HepG2 (cell line): Measurements from ENCODE around the gene RINL. TPM values are rescaled to one million over a fixed set of nuclear protein-coding genes. Genes with fewer than 3 reads are reported as not detected.

Experiments used
- AKAP8 ChIP-seq: sonication (generic); formaldehyde crosslinking; IDR thresholded peaks from 2 replicates; pipeline ENCODE4 v1.5.1; 2020; ENCODE audit warnings: mild to moderate bottlenecking, missing genetic modification reagents
- EP300 ChIP-seq, 3 experiments: sonication (generic) in 1 of 3; formaldehyde crosslinking in 1 of 3; IDR thresholded peaks; 2 replicates each; pipeline versions ENCODE4 v1.5.1 to v1.6.1; 2011 to 2020; ENCODE audit warnings: low read depth in 2 of 3, low read length in 2 of 3, borderline replicate concordance in 1 of 3, improper control_type of control experiment in 1 of 3, mild to moderate bottlenecking in 1 of 3, missing genetic modification reagents in 1 of 3, moderate library complexity in 1 of 3
- JDP2 ChIP-seq: sonication (generic); formaldehyde crosslinking; IDR thresholded peaks from 2 replicates; pipeline ENCODE4 v1.8.1; 2022; ENCODE audit warnings: missing genetic modification reagents, borderline replicate concordance
- LCORL ChIP-seq, 2 experiments: fragments of 450-650 bp in 1 of 2; sonication (generic) in 1 of 2; formaldehyde crosslinking in 1 of 2; IDR thresholded peaks; 2 replicates each; pipeline versions ENCODE4 v1.5.0 to v1.6.1; 2017 to 2020; ENCODE audit warnings: antibody characterized with exemption in 1 of 2, missing genetic modification reagents in 1 of 2
- MEIS2 ChIP-seq: sonication (generic); formaldehyde crosslinking; IDR thresholded peaks from 2 replicates; pipeline ENCODE4 v1.9.0; 2021; ENCODE audit warnings: mild to moderate bottlenecking, missing genetic modification reagents
- MLX ChIP-seq: IDR thresholded peaks from 2 replicates; pipeline ENCODE4 v1.6.1; 2016
- MTA1 ChIP-seq: sonication (generic); formaldehyde crosslinking; IDR thresholded peaks from 2 replicates; pipeline ENCODE4 v1.4.0; 2020; ENCODE audit warnings: missing genetic modification reagents, mild to moderate bottlenecking, borderline replicate concordance
- PBX3 ChIP-seq: sonication (generic); formaldehyde crosslinking; IDR thresholded peaks from 2 replicates; pipeline ENCODE4 v1.8.1; 2023; ENCODE audit warnings: missing genetic modification reagents, inconsistent platforms, borderline replicate concordance
- PCBP1 ChIP-seq: fragments of 200-400 bp; formaldehyde crosslinking; IDR thresholded peaks from 2 replicates; pipeline ENCODE4 v1.6.1; 2017; ENCODE audit warnings: mild to moderate bottlenecking, low read depth, low read length, borderline replicate concordance
- SALL1 ChIP-seq: sonication (generic); formaldehyde crosslinking; IDR thresholded peaks from 2 replicates; pipeline ENCODE4 v1.8.0; 2022; ENCODE audit warnings: mild to moderate bottlenecking, missing genetic modification reagents
- STAG1 ChIP-seq: sonication (generic); formaldehyde crosslinking; IDR thresholded peaks from 2 replicates; pipeline ENCODE4 v1.4.0; 2020; ENCODE audit warnings: missing genetic modification reagents
- TP53 ChIP-seq: sonication (generic); formaldehyde crosslinking; conservative IDR thresholded peaks from 2 replicates; pipeline ENCODE4 v1.4.0; 2020; ENCODE audit warnings: missing genetic modification reagents
- ZBTB42 ChIP-seq: sonication (generic); formaldehyde crosslinking; IDR thresholded peaks from 2 replicates; pipeline ENCODE4 v1.5.0; 2020; ENCODE audit warnings: mild to moderate bottlenecking, missing genetic modification reagents
- ZNF441 ChIP-seq: sonication (generic); formaldehyde crosslinking; IDR thresholded peaks from 2 replicates; pipeline ENCODE4 v1.7.0; 2021; ENCODE audit warnings: missing genetic modification reagents, borderline replicate concordance
- ZNF567 ChIP-seq: sonication (generic); formaldehyde crosslinking; IDR thresholded peaks from 2 replicates; pipeline ENCODE4 v1.8.1; 2023; ENCODE audit warnings: mild to moderate bottlenecking, missing genetic modification reagents, borderline replicate concordance
- polyA plus RNA-seq, 8 experiments: library from polyadenylated mRNA; depleted of rRNA in 3 of 8; stranded (reverse) in 7 of 8; unstranded in 1 of 8; fragments of >200 nt; fragmentation: Illumina TruSeq in 4 of 8; extraction: Trizol in 4 of 8; gene quantifications; 2 replicates each; pipeline versions ENCODE4 v1.2.1 to v1.2.3, GENCODE V29; 2011 to 2016; ENCODE audit warnings: low read depth in 4 of 8, missing spikeins in 1 of 8, mixed read lengths in 1 of 8; ENCODE audit not compliant: insufficient read depth in 1 of 8
- total RNA-seq, 5 experiments: library from RNA; depleted of rRNA; stranded (reverse); fragments of >200 nt; fragmentation: Illumina TruSeq; extraction: Trizol; gene quantifications; 2 replicates each; pipeline ENCODE4 v1.2.3, GENCODE V29; 2016; ENCODE audit warnings: low read depth in 1 of 5
- TF ChIP-seq, protein P1 (sequence below): IDR thresholded peaks from 2 replicates; pipeline ENCODE4 v1.6.1; 2016; ENCODE audit warnings: low read depth
- TF ChIP-seq, protein P2 (sequence below): sonication (generic); formaldehyde crosslinking; IDR thresholded peaks from 2 replicates; pipeline ENCODE4 v1.4.0; 2020; ENCODE audit warnings: missing genetic modification reagents, borderline replicate concordance
- TF ChIP-seq, protein P3 (sequence below): IDR thresholded peaks from 2 replicates; pipeline ENCODE4 v1.6.1; 2016; ENCODE audit warnings: low read depth, control low read depth

RINL gene
- total and polyA plus RNA-seq, 2 of the 13 experiments (the other 11 are each of a cell fraction or from before 2014, with no cell fraction given), result 11.4 to 18.0 TPM

DNA sequence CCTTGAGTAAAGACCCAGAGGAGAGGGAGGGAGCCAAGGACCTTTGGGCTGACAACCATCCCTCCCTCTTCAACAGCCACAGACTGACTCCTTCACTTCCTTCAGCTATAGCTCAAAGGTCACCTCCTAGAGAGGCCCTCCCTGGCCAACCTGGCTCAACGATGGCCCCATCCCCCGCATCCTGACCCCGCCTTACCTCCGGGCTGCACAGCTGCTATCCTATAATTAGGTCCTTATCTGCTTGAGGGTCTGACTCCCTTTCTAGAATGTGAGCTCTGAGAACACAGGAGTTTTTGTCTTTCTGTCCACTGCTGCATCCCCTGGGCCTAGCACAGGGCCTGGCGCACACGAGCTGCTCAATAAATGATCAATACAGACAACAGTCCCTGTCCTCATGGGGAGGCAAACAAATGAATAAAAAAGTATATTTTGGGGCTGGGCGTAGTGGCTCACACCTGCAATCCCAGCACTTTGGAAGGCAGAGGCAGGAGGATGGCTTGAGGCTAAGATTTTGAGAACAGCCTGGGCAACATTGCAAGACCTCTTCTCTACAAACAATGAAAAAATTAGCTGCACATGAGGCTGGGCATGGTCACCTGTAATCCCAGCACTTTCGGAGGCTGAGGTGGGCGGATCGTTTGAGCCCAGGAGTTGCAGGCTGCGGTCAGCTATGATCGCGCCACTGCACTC is 58.7 kb downstream of the RINL start (continued):
- no peak for TF ChIP-seq AKAP8
- no peak for TF ChIP-seq ZBTB42
- TF ChIP-seq SALL1, result peak; percentile 59
- peak; percentile 2; the same call in 1 of the 2 replicates for TF ChIP-seq STAG1 (CRISPR knock-in tag)
- TF ChIP-seq JDP2 (CRISPR knock-in tag), result no peak
- no peak for TF ChIP-seq ZNF567 (CRISPR knock-in tag)
- no peak for TF ChIP-seq LCORL (IDR thresholded peaks at IDR 0.05)
- no peak for TF ChIP-seq LCORL (CRISPR knock-in tag; IDR thresholded peaks at IDR 0.05)
- no peak for TF ChIP-seq MEIS2 (CRISPR knock-in tag)
- TF ChIP-seq PBX3, result no peak
- TF ChIP-seq, protein P1, sequence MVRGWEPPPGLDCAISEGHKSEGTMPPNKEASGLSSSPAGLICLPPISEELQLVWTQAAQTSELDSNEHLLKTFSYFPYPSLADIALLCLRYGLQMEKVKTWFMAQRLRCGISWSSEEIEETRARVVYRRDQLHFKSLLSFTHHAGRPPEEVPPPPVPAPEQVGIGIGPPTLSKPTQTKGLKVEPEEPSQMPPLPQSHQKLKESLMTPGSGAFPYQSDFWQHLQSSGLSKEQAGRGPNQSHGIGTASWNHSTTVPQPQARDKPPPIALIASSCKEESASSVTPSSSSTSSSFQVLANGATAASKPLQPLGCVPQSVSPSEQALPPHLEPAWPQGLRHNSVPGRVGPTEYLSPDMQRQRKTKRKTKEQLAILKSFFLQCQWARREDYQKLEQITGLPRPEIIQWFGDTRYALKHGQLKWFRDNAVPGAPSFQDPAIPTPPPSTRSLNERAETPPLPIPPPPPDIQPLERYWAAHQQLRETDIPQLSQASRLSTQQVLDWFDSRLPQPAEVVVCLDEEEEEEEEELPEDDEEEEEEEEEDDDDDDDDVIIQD (CRISPR knock-in tag), result no peak
- no peak for TF ChIP-seq PCBP1
- TF ChIP-seq, protein P2, sequence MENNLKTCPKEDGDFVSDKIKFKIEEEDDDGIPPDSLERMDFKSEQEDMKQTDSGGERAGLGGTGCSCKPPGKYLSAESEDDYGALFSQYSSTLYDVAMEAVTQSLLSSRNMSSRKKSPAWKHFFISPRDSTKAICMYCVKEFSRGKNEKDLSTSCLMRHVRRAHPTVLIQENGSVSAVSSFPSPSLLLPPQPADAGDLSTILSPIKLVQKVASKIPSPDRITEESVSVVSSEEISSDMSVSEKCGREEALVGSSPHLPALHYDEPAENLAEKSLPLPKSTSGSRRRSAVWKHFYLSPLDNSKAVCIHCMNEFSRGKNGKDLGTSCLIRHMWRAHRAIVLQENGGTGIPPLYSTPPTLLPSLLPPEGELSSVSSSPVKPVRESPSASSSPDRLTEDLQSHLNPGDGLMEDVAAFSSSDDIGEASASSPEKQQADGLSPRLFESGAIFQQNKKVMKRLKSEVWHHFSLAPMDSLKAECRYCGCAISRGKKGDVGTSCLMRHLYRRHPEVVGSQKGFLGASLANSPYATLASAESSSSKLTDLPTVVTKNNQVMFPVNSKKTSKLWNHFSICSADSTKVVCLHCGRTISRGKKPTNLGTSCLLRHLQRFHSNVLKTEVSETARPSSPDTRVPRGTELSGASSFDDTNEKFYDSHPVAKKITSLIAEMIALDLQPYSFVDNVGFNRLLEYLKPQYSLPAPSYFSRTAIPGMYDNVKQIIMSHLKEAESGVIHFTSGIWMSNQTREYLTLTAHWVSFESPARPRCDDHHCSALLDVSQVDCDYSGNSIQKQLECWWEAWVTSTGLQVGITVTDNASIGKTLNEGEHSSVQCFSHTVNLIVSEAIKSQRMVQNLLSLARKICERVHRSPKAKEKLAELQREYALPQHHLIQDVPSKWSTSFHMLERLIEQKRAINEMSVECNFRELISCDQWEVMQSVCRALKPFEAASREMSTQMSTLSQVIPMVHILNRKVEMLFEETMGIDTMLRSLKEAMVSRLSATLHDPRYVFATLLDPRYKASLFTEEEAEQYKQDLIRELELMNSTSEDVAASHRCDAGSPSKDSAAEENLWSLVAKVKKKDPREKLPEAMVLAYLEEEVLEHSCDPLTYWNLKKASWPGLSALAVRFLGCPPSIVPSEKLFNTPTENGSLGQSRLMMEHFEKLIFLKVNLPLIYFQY, result no peak
- no peak for TF ChIP-seq TP53 (CRISPR knock-in tag)
- TF ChIP-seq ZNF441 (CRISPR knock-in tag), result no peak
- TF ChIP-seq MLX (CRISPR knock-in tag), result 0 out of 2 replicates have a peak, but pooled peaks have one; percentile 17
- peak in 1 of 2 experiments; percentile 60; a peak in 1 of 4 replicates for TF ChIP-seq EP300 (IDR thresholded peaks at IDR 0.05; ENCODE audit: low read depth in 2 of 2, low read length in 2 of 2)
- TF ChIP-seq EP300 (CRISPR knock-in tag; IDR thresholded peaks at IDR 0.05; ENCODE audit: borderline replicate concordance), result peak; percentile 33; the same call in 1 of the 2 replicates
- TF ChIP-seq, protein P3, sequence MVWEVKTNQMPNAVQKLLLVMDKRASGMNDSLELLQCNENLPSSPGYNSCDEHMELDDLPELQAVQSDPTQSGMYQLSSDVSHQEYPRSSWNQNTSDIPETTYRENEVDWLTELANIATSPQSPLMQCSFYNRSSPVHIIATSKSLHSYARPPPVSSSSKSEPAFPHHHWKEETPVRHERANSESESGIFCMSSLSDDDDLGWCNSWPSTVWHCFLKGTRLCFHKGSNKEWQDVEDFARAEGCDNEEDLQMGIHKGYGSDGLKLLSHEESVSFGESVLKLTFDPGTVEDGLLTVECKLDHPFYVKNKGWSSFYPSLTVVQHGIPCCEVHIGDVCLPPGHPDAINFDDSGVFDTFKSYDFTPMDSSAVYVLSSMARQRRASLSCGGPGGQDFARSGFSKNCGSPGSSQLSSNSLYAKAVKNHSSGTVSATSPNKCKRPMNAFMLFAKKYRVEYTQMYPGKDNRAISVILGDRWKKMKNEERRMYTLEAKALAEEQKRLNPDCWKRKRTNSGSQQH (CRISPR knock-in tag), result no peak
- no peak for TF ChIP-seq MTA1 (CRISPR knock-in tag)
